Memory B cell (primary cell): ENCODE data around the gene DIS3L2.

Experiments
- ATAC-seq: fragments of 150-1000 bp; cut with Tn5 transposase; 2 replicates; pipeline ENCODE4 v1.10.0; 2021; ENCODE audit warnings: low read depth, mild to moderate bottlenecking, moderate library complexity
- DNase-seq, 2 donors: peaks; one replicate each; pipeline ENCODE4 v3.0.0; 2022; ENCODE audit warnings: low spot score in 2 of 2
- H3K27ac Mint-ChIP-seq: one replicate; pipeline ENCODE4 v1.8.0; 2022; ENCODE audit warnings: mild to moderate bottlenecking, moderate library complexity, mixed read lengths
- H3K27me3 Mint-ChIP-seq: one replicate; pipeline ENCODE4 v1.8.0; 2022; ENCODE audit warnings: mixed read lengths
- H3K36me3 Mint-ChIP-seq: one replicate; pipeline ENCODE4 v1.8.0; 2022; ENCODE audit warnings: mild to moderate bottlenecking, mixed read lengths
- H3K4me1 Mint-ChIP-seq: one replicate; pipeline ENCODE4 v1.8.0; 2022; ENCODE audit warnings: mixed read lengths
- H3K4me3 Mint-ChIP-seq: one replicate; pipeline ENCODE4 v1.8.0; 2022; ENCODE audit warnings: mild to moderate bottlenecking, moderate library complexity, mixed read lengths
- H3K9me3 Mint-ChIP-seq: one replicate; pipeline ENCODE4 v1.8.0; 2022; ENCODE audit warnings: mixed read lengths

The DIS3L2 gene

DNA sequence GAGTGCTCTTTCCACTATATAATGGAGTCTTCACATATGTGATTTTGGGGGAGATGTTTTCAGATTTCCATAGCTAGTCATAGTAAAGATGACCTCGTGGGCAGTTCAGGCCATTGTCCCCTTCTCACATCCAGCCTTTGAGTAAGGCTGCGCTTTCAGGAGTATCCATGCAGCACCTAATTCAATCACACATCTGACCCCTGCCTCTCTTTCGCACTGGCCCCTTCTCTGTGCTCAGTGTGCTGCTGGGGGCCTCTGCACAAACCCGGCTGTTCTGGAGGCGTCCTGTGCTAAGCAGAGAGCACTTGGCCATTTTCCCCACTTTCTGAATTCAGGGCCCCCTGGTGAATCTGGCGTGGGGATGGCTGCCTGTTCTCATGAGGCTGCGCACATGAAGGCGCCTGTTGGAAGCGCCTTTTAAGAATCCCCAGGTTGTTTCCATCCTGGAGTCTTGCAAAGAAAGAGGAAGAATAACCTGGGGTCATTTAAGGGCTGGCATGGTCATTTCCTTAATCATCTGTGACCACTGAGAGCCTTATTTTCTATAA lies 321.1 kb downstream of the DIS3L2 start:
- peaks cover 7% of the 10 kb centered on the region for H3K9me3 Mint-ChIP-seq
- DNase-seq: no peak
- no peaks in the 10 kb centered on the region for H3K27me3 Mint-ChIP-seq
- no peaks in the 10 kb centered on the region for H3K4me1 Mint-ChIP-seq
- no peak overlapping the region for H3K27ac Mint-ChIP-seq
- peaks cover 34% of the 10 kb centered on the region for H3K36me3 Mint-ChIP-seq
- no peak for ATAC-seq
- no peak overlapping the region for H3K4me3 Mint-ChIP-seq

DNA sequence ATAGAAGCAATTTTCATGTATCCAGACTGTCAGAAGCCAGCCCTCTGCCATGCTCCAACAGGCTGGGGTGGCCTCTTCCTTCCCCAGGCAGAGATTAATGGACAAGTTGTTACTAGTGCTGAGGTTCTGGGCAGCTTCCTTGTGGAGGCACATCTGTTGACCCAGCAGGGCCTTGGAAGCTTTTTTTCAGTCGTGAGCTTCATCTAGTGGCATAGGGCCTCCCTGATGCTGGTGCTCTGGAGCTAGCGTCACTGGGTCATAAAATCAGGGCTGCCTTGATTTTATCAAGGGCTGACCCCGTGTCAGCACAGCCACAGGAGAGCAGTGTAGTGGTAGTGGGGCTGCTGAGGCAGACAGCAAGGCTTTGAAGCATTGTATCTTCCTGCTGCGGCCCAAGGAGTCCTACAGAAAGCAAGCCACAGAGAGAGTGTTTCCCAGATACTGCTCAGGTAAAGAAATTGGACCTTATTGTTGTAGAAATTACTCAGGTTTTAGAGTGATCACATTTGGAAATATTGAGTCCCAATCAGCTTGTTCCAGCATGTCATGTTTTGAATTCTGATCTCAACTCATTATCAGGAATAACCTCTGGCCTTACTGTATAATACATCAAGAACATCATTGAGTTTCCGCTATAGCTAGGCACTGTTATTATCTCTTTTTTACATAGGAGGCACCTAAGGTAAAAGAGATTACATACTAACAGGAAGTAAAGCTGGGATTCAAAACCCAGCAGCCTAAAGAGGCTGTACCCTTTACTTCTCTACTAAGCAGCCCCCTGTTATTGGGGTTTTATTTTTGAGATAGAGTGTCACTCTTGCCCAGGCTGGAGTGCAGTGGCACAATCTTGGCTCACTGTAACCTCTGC lies 324.7 kb downstream of the DIS3L2 start:
- ATAC-seq: no peak
- Mint-ChIP-seq H3K27ac (no peak overlapping the region), H3K9me3 (no peaks in the 10 kb centered on the region), H3K36me3 (peaks cover 10% of the 10 kb centered on the region), H3K4me1 (no peaks in the 10 kb centered on the region), H3K27me3 (no peaks in the 10 kb centered on the region), H3K4me3 (no peak overlapping the region)
- no peak for DNase-seq

- no peaks in the 10 kb centered on the region for H3K9me3 Mint-ChIP-seq
- no peaks in the 10 kb centered on the region for H3K27me3 Mint-ChIP-seq
- peaks cover 10% of the 10 kb centered on the region for H3K36me3 Mint-ChIP-seq
- peaks cover 2% of the 10 kb centered on the region for H3K4me1 Mint-ChIP-seq
- H3K4me3 Mint-ChIP-seq: no peak overlapping the region
- ATAC-seq (no peak), DNase-seq (no peak)
- no peak overlapping the region for H3K27ac Mint-ChIP-seq
Measured at GRCh38 chr2:232287316-232287715, 325.8 kb downstream of the DIS3L2 start.

GRCh38 chr2:232288489-232289030 lies 327.0 kb downstream of the DIS3L2 start:
- Mint-ChIP-seq H3K4me1 (peaks cover 6% of the 10 kb centered on the region), H3K27me3 (no peaks in the 10 kb centered on the region), H3K36me3 (peaks cover 12% of the 10 kb centered on the region), H3K9me3 (no peaks in the 10 kb centered on the region), H3K27ac (no peak overlapping the region), H3K4me3 (no peak overlapping the region)
- ATAC-seq (no peak), DNase-seq (no peak)

DNA sequence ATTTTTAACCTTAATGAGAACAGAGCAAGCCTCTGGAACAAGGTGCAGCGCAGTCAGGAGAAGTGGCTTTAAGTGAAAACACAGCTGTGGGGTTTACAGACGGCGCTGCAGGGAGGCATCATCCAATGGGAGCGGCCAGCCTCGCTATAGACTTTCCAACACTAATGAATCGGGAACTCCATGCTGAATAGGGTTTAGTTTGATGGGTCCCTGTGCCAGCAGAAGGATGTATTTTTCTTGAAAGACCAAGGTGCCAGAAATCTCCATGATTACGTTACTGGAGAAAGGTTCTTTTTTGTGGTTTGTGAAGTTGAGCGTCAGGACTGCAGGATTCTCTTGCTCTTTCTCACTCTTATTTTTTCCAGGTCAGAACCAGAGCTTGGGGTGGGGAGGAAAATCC lies 329.2 kb downstream of the DIS3L2 start:
- H3K27ac Mint-ChIP-seq: no peak overlapping the region
- no peaks in the 10 kb centered on the region for H3K27me3 Mint-ChIP-seq
- no peaks in the 10 kb centered on the region for H3K9me3 Mint-ChIP-seq
- H3K4me3 Mint-ChIP-seq: no peak overlapping the region
- DNase-seq (no peak), ATAC-seq (no peak)
- H3K4me1 Mint-ChIP-seq: peaks cover 6% of the 10 kb centered on the region
- H3K36me3 Mint-ChIP-seq: peaks cover 9% of the 10 kb centered on the region

DNA sequence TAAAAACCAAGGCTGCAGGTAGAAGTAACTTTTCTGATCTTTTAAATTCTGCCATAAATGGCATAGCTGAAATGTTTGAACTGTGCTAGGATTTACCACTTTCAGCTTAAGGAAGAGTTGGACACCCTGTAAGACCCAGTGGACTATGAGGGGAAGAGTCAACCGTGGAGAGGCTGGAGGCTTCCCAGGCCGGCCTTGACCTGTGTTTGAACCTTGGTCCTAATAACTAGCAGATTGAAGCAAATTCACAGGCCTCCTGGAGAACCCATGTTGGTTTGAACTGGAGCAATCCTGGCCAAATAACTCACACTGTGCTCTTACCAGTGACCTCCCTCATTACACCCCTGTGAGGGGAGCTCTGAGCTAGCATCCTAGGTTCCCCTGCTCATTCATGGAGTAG lies 329.8 kb downstream of the DIS3L2 start:
- ATAC-seq (no peak), DNase-seq (no peak)
- Mint-ChIP-seq H3K36me3 (peaks cover 9% of the 10 kb centered on the region), H3K27ac (no peak overlapping the region), H3K9me3 (no peaks in the 10 kb centered on the region), H3K4me3 (no peak overlapping the region), H3K4me1 (peaks cover 6% of the 10 kb centered on the region), H3K27me3 (no peaks in the 10 kb centered on the region)

- DNase-seq: peak; percentile 9 to 36
- Mint-ChIP-seq H3K36me3 (peaks cover 9% of the 10 kb centered on the region), H3K27me3 (no peaks in the 10 kb centered on the region), H3K27ac (no peak overlapping the region), H3K9me3 (no peaks in the 10 kb centered on the region), H3K4me1 (peaks cover 6% of the 10 kb centered on the region), H3K4me3 (no peak overlapping the region)
- peak; percentile 37 for ATAC-seq
Measured at GRCh38 chr2:232292395-232293154, 331.1 kb downstream of the DIS3L2 start.

- H3K27me3 Mint-ChIP-seq: no peaks in the 10 kb centered on the region
- ATAC-seq (no peak), DNase-seq (no peak)
- peaks cover 6% of the 10 kb centered on the region for H3K4me1 Mint-ChIP-seq
- H3K4me3 Mint-ChIP-seq: no peak overlapping the region
- H3K9me3 Mint-ChIP-seq: no peaks in the 10 kb centered on the region
- peaks cover 6% of the 10 kb centered on the region for H3K36me3 Mint-ChIP-seq
- no peak overlapping the region for H3K27ac Mint-ChIP-seq
Measured at GRCh38 chr2:232293191-232293590, 331.7 kb downstream of the DIS3L2 start.

GRCh38 chr2:232295971-232296370 lies 334.5 kb downstream of the DIS3L2 start:
- peaks cover 22% of the 10 kb centered on the region for H3K36me3 Mint-ChIP-seq
- no peaks in the 10 kb centered on the region for H3K9me3 Mint-ChIP-seq
- H3K4me1 Mint-ChIP-seq: peaks cover 6% of the 10 kb centered on the region
- H3K27me3 Mint-ChIP-seq: no peaks in the 10 kb centered on the region
- DNase-seq (no peak), ATAC-seq (no peak)
- no peak overlapping the region for H3K27ac Mint-ChIP-seq
- H3K4me3 Mint-ChIP-seq: no peak overlapping the region

DNA sequence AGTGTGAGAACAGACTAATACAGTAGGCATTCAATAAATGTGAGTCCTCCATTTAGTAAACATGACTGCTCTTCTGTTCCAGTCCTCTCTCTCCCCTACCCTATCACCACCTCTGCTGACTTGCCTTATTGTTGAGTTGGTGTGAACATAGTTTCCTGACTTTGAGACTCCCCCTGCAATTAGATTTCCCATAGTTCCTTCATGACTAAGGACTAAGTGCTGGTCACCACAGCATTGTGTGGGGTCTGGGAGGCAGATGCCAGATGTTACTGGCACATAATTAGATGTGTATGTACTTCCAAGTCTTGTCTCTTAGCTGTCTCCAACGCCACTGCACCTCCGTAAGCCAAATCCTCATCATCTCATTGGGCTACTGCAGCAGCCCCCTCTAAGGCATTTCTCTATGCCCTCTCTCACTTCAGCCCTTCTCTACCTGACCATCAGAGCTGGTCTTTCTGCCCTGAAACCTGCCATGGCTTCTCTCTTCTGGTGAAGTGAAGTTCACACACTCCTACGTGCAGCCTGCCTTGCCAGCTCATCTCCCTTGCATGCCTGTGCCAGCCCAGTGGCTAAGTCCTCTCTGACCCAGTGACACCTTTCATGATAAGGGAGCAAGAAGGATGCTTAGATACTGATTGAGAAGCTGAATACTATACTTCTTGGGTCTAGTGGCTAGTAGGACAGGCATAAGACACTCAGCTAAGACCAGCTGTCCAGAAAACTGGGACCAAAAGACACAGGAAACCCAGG lies 335.4 kb downstream of the DIS3L2 start:
- Mint-ChIP-seq H3K27me3 (no peaks in the 10 kb centered on the region), H3K9me3 (no peaks in the 10 kb centered on the region), H3K36me3 (peaks cover 25% of the 10 kb centered on the region), H3K4me1 (peaks cover 6% of the 10 kb centered on the region), H3K4me3 (no peak overlapping the region), H3K27ac (no peak overlapping the region)
- no peak for ATAC-seq
- DNase-seq: no peak

DNA sequence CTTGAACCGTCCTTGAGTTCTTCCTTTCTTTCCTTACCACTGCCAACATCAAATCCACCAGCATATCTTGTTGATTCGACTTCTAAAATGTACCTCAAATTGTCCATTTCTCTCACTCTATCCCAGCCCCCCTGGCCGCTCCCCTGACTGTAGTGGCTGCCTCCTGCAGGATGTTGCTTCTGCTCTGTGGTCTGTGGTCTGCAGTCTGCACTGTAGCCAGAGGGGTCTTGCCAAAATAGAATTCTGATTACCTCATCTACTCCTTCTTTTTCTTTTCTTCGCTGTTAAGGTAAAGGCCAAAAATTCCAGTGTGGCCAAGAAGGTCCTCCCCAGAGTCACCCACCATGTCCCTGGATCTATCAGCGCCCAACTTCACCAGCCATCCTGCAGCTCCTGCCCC lies 337.6 kb downstream of the DIS3L2 start:
- no peaks in the 10 kb centered on the region for H3K4me1 Mint-ChIP-seq
- no peaks in the 10 kb centered on the region for H3K9me3 Mint-ChIP-seq
- H3K4me3 Mint-ChIP-seq: no peak overlapping the region
- no peak overlapping the region for H3K27ac Mint-ChIP-seq
- no peak for DNase-seq
- ATAC-seq: no peak
- H3K27me3 Mint-ChIP-seq: no peaks in the 10 kb centered on the region
- peaks cover 32% of the 10 kb centered on the region for H3K36me3 Mint-ChIP-seq

DNA sequence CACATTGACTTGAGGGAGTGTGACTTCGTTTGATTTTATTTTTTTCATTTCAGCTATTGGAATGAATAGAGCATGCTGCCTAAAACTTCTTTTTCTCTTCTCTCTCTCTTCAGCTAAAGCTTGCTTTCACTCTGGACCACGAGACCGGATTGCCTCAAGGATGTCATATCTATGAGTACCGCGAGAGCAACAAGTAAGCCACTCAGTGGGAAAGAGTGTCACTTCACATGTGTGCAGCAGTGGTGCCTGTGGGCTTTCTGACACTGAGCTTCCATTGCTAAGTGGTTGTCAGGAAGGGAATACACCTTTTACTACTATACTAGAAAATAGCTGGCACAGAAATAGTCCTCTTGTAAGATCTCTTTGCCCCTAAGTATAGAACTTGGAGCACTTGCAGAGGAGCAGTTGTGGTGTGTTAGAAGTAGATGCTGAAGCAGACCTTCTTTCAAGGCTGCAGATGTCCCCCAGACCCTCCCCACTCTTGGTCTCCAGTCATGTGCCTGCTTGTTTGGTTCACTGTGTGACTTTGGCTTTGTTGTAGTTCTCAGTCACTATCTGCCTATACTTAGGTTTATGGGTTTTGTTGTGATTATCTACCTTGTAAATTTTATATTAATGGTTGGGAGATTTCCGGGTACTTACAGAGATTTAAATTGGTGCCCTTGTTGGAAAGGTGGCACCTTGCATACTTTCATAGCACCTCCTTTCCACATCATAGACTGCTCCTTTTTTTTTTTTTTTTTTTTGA lies 338.6 kb downstream of the DIS3L2 start:
- Mint-ChIP-seq H3K27ac (peak overlapping the region; percentile 45), H3K9me3 (no peaks in the 10 kb centered on the region), H3K4me1 (no peaks in the 10 kb centered on the region), H3K36me3 (peaks cover 38% of the 10 kb centered on the region), H3K4me3 (no peak overlapping the region), H3K27me3 (no peaks in the 10 kb centered on the region)
- DNase-seq (no peak), ATAC-seq (no peak)

DNA sequence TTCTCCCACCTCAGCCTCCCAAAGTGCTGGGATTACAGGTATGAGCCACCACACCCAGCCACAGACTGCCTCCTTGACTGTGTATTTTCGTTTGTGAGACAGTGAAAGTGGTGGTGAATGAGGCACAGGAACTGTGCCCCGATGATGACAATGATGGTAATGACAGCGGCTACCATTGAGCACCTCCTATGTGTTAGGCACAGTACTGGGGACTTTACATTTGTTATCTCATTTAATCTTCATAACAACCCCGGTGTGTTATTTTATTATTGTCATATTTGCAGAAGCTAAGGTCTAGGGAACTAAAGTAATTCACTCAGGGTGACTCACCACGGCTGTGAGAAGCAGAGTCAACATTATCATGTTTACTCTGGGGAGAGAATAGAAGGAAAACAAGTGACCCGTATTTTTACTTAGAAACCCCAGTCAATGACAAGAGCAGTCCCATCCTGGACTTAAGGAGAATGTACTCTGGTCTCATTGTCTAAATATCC lies 339.4 kb downstream of the DIS3L2 start:
- Mint-ChIP-seq H3K27me3 (no peaks in the 10 kb centered on the region), H3K4me1 (no peaks in the 10 kb centered on the region), H3K9me3 (no peaks in the 10 kb centered on the region), H3K4me3 (no peak overlapping the region), H3K36me3 (peaks cover 43% of the 10 kb centered on the region), H3K27ac (no peak overlapping the region)
- ATAC-seq: no peak
- no peak for DNase-seq
